NCI-H226 (cell line): ENCODE results near the gene TFEB.

Experiments
- DNase-seq: peaks from one replicate; pipeline ENCODE4 v3.0.0-alpha.2; 2015

Gene TFEB

GRCh38 chr6:41721414-41721813 is 14.0 kb downstream of the TFEB start:
- no peak for DNase-seq

GRCh38 chr6:41720783-41721182 is 14.6 kb downstream of the TFEB start:
- no peak for DNase-seq

- DNase-seq, result no peak
These were observed 15.2 kb downstream of the TFEB start for GRCh38 chr6:41720262-41720620.

- DNase-seq, result no peak
These were observed 15.8 kb downstream of the TFEB start for GRCh38 chr6:41719436-41720261.

- no peak for DNase-seq
These were observed 16.6 kb downstream of the TFEB start for GRCh38 chr6:41718828-41719227.

- no peak for DNase-seq
These were observed 18.0 kb downstream of the TFEB start for GRCh38 chr6:41717392-41717736.

GRCh38 chr6:41716516-41717391 is 18.7 kb downstream of the TFEB start:
- no peak for DNase-seq

- DNase-seq, result no peak
These were observed 19.5 kb downstream of the TFEB start for GRCh38 chr6:41715795-41716515.

GRCh38 chr6:41714556-41715273 is 20.7 kb downstream of the TFEB start:
- DNase-seq, result no peak

GRCh38 chr6:41713650-41714291 is 21.6 kb downstream of the TFEB start:
- DNase-seq, result no peak

- DNase-seq, result peak; percentile 88
These were observed 22.2 kb downstream of the TFEB start for GRCh38 chr6:41713159-41713649.

GRCh38 chr6:41712651-41713103 is 22.7 kb downstream of the TFEB start:
- DNase-seq, result no peak

- DNase-seq, result no peak
These were observed 23.9 kb downstream of the TFEB start for GRCh38 chr6:41711323-41712038.

GRCh38 chr6:41709375-41709774 is 26.0 kb downstream of the TFEB start:
- no peak for DNase-seq

GRCh38 chr6:41708856-41709255 is 26.6 kb downstream of the TFEB start:
- DNase-seq, result no peak

- no peak for DNase-seq
These were observed 27.7 kb downstream of the TFEB start for GRCh38 chr6:41707565-41708200.

GRCh38 chr6:41706876-41707564 is 28.4 kb downstream of the TFEB start:
- DNase-seq, result peak; percentile 45

- DNase-seq, result peak; percentile 47
These were observed 29.2 kb downstream of the TFEB start for GRCh38 chr6:41705996-41706835.

GRCh38 chr6:41705311-41705995 is 30.0 kb downstream of the TFEB start:
- no peak for DNase-seq
